ENCODE results near the gene CAP2.

The CAP2 gene

DNA sequence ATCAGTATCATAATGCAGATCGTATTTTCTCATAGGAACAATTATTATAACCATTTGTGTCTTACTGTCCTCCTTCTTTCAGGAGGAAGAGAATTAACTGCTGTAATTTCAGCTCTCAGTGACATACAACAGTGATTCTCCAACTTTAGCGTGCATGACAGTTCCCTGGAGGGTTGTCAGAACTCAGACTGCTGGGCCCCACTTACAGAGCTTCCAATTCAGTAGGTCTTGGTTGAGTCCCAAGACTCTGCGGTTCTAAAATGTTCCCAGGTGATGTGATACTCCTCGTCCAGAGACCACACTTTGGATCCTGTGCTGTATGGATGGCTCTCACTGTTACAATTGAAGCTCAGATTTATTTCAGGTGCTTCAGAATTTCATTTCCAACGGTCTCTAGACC, 72.8 kb downstream of the CAP2 start:
- DNase-seq (no peak), ATAC-seq (ENCODE audit: insufficient read depth, low read depth) (no peak)
- no peak overlapping the region for H3K27ac ChIP-seq (ENCODE audit: low read length)
- no peak overlapping the region for H3K4me2 ChIP-seq (ENCODE audit: insufficient read depth, low read length)
- H2AFZ ChIP-seq (ENCODE audit: low read depth, low read length): no peak overlapping the region
- TF ChIP-seq, protein P1, sequence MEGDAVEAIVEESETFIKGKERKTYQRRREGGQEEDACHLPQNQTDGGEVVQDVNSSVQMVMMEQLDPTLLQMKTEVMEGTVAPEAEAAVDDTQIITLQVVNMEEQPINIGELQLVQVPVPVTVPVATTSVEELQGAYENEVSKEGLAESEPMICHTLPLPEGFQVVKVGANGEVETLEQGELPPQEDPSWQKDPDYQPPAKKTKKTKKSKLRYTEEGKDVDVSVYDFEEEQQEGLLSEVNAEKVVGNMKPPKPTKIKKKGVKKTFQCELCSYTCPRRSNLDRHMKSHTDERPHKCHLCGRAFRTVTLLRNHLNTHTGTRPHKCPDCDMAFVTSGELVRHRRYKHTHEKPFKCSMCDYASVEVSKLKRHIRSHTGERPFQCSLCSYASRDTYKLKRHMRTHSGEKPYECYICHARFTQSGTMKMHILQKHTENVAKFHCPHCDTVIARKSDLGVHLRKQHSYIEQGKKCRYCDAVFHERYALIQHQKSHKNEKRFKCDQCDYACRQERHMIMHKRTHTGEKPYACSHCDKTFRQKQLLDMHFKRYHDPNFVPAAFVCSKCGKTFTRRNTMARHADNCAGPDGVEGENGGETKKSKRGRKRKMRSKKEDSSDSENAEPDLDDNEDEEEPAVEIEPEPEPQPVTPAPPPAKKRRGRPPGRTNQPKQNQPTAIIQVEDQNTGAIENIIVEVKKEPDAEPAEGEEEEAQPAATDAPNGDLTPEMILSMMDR (IDR thresholded peaks at IDR 0.05; ENCODE audit: borderline replicate concordance, extremely low read depth, low read length, poor library complexity, severe bottlenecking): no peak
- TF ChIP-seq EZH2 (IDR thresholded peaks at IDR 0.05; ENCODE audit: borderline replicate concordance, low read depth, low read length, severe bottlenecking): no peak
- H3K4me3 ChIP-seq (ENCODE audit: low read depth in 1 of 2, low read length in 2 of 2): no peak overlapping the region
- H3K36me3 ChIP-seq (ENCODE audit: insufficient read depth, low read length): no peaks in the 10 kb centered on the region
- H3K27me3 ChIP-seq (ENCODE audit: insufficient read depth, low read length, poor library complexity): no peaks in the 10 kb centered on the region
- no peaks in the 10 kb centered on the region for H3K4me1 ChIP-seq (ENCODE audit: insufficient read depth, low read length)
- no peak overlapping the region for H3K9ac ChIP-seq (ENCODE audit: low read depth, low read length)
- H3K79me2 ChIP-seq (ENCODE audit: insufficient read depth, low read length): no peaks in the 10 kb centered on the region
- H4K20me1 ChIP-seq (ENCODE audit: insufficient read depth, low read length): no peaks in the 10 kb centered on the region
- H3K9me3 ChIP-seq (ENCODE audit: insufficient read depth, low read length, severe bottlenecking): no peaks in the 10 kb centered on the region

DNA sequence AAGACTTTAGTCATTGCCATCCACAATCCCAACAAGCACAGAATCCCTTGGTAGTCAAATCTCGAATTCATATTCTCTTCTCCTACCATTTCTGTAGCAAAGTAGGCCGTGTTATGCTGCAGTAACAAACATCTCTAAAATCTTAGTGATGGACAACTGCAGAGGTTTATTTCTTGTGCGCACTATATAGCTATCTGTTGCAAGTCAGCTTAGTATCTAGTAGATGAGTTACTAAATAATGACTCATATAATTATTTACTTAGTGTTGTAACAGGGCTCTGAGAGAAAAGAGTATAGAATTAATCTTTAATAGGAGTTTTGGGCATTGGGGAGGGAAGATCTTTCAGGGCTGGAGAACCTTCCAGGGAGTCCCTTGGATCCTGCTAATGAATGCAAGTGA, 73.3 kb downstream of the CAP2 start:
- no peak for DNase-seq
- no peak overlapping the region for H3K27ac ChIP-seq (ENCODE audit: low read length)
- no peaks in the 10 kb centered on the region for H3K4me1 ChIP-seq (ENCODE audit: insufficient read depth, low read length)
- no peak overlapping the region for H2AFZ ChIP-seq (ENCODE audit: low read depth, low read length)
- TF ChIP-seq, protein P1 (IDR thresholded peaks at IDR 0.05; ENCODE audit: borderline replicate concordance, extremely low read depth, low read length, poor library complexity, severe bottlenecking): no peak
- no peak for TF ChIP-seq EZH2 (IDR thresholded peaks at IDR 0.05; ENCODE audit: borderline replicate concordance, low read depth, low read length, severe bottlenecking)
- no peaks in the 10 kb centered on the region for H4K20me1 ChIP-seq (ENCODE audit: insufficient read depth, low read length)
- H3K4me2 ChIP-seq (ENCODE audit: insufficient read depth, low read length): no peak overlapping the region
- H3K4me3 ChIP-seq (ENCODE audit: low read depth in 1 of 2, low read length in 2 of 2): no peak overlapping the region
- no peaks in the 10 kb centered on the region for H3K79me2 ChIP-seq (ENCODE audit: insufficient read depth, low read length)
- H3K9me3 ChIP-seq (ENCODE audit: insufficient read depth, low read length, severe bottlenecking): no peaks in the 10 kb centered on the region
- no peak overlapping the region for H3K9ac ChIP-seq (ENCODE audit: low read depth, low read length)
- H3K27me3 ChIP-seq (ENCODE audit: insufficient read depth, low read length, poor library complexity): no peaks in the 10 kb centered on the region
- ATAC-seq (ENCODE audit: insufficient read depth, low read depth): no peak
- no peaks in the 10 kb centered on the region for H3K36me3 ChIP-seq (ENCODE audit: insufficient read depth, low read length)

DNA sequence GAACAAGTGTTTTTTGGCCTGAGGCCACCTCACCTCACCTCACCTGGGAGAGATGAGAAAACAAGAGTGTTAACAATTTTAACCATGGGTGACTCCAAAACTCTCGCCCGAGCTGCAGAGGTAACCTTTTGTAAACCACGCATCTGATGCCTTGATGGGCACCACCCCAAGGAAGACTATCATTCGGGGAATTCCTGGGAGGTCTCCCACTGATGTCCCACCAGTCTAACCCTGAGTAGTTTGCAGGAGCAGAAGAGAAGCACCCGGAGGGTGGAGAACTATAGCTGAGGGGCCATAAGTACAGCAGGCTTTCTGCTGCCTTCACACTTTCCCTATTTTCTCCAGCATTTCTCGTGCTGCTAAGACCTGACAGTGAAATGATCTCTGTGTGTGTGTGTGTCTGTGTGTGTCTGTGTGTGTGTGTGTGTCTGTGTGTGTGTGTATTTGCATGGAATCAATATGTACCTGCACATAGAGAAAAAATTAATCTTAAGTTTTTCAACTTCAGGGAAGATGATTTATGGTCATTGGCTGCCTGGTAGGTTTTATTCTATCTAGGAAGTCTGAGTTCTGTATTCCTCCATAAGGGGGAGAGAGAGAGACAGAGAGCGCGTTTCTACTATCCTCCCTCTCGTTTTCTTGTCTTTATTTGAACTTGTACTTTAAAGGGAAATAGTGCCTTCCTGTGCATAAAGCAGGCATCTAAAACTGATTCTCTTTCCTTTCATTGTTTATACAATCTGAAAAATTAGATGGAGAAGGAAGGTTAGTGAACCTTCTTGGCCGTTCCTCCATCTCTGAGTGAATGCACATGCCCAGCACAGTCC, 75.8 kb downstream of the CAP2 start:
- H2AFZ ChIP-seq (ENCODE audit: low read depth, low read length): no peak overlapping the region
- no peak for ATAC-seq (ENCODE audit: insufficient read depth, low read depth)
- H3K4me1 ChIP-seq (ENCODE audit: insufficient read depth, low read length): no peaks in the 10 kb centered on the region
- no peak overlapping the region for H3K9ac ChIP-seq (ENCODE audit: low read depth, low read length)
- no peaks in the 10 kb centered on the region for H3K79me2 ChIP-seq (ENCODE audit: insufficient read depth, low read length)
- H3K4me3 ChIP-seq (ENCODE audit: low read depth in 1 of 2, low read length in 2 of 2): no peak overlapping the region
- no peaks in the 10 kb centered on the region for H3K9me3 ChIP-seq (ENCODE audit: insufficient read depth, low read length, severe bottlenecking)
- H3K27ac ChIP-seq (ENCODE audit: low read length): no peak overlapping the region
- DNase-seq: no peak
- TF ChIP-seq, protein P1 (IDR thresholded peaks at IDR 0.05; ENCODE audit: borderline replicate concordance, extremely low read depth, low read length, poor library complexity, severe bottlenecking): no peak
- TF ChIP-seq EZH2 (IDR thresholded peaks at IDR 0.05; ENCODE audit: borderline replicate concordance, low read depth, low read length, severe bottlenecking): no peak
- no peak overlapping the region for H3K4me2 ChIP-seq (ENCODE audit: insufficient read depth, low read length)
- H3K27me3 ChIP-seq (ENCODE audit: insufficient read depth, low read length, poor library complexity): no peaks in the 10 kb centered on the region
- no peaks in the 10 kb centered on the region for H4K20me1 ChIP-seq (ENCODE audit: insufficient read depth, low read length)
- no peaks in the 10 kb centered on the region for H3K36me3 ChIP-seq (ENCODE audit: insufficient read depth, low read length)
